Tibial nerve (tissue), 4 donors: ENCODE measurements around the gene PERCC1. TPM values are rescaled to one million over a fixed set of nuclear protein-coding genes. Genes with fewer than 3 reads are reported as not detected.
A peak's percentile ranks its signal among the peaks of the same experiment; 100 is the strongest.
"Not testable (repeated sequence)": the region's sequence is repeated elsewhere in the genome, so short reads cannot be mapped to it uniquely, and the experiment has no call there.

Experiments
- DNase-seq, 2 donors: peaks; one replicate each; pipeline ENCODE4 v3.0.0-alpha.2; 2019; ENCODE audit warnings: low spot score in 2 of 2
- H3K27ac ChIP-seq, 4 donors: fragments of 200-600 bp; sonication (generic) in 3 of 4; one replicate each; pipeline ENCODE4 v1.5.1; 2017 to 2019; ENCODE audit warnings: mild to moderate bottlenecking in 1 of 4
- H3K27me3 ChIP-seq, 2 donors: fragments of 200-600 bp; sonication (generic) in 1 of 2; one replicate each; pipeline versions ENCODE4 v1.5.1 to v1.6.0; 2017 to 2019
- H3K36me3 ChIP-seq, 3 donors: fragments of 200-600 bp; sonication (generic); one replicate each; pipeline ENCODE4 v1.5.1; 2018 to 2019
- H3K4me1 ChIP-seq, 4 donors: fragments of 200-600 bp; sonication (generic) in 3 of 4; one replicate each; pipeline ENCODE4 v1.5.1; 2017 to 2019
- H3K4me3 ChIP-seq, 4 donors: fragments of 200-600 bp; sonication (generic) in 3 of 4; one replicate each; pipeline ENCODE4 v1.5.1; 2017 to 2019; ENCODE audit warnings: mild to moderate bottlenecking in 1 of 4, moderate library complexity in 1 of 4
- H3K9me3 ChIP-seq, 4 donors: fragments of 200-600 bp; sonication (generic) in 3 of 4; one replicate each; pipeline ENCODE4 v1.5.1; 2017 to 2019
- EP300 ChIP-seq, 2 donors: sonication (generic); formaldehyde crosslinking; IDR thresholded peaks; one replicate each; pipeline ENCODE4 v1.6.1; 2017; ENCODE audit warnings: antibody characterized with exemption in 2 of 2, mild to moderate bottlenecking in 1 of 2
- POLR2A ChIP-seq, 2 donors: fragments of 450-650 bp; IDR thresholded peaks; one replicate each; pipeline ENCODE4 v1.6.1; 2017; ENCODE audit warnings: antibody characterized with exemption in 2 of 2, mild to moderate bottlenecking in 2 of 2, moderate library complexity in 2 of 2
- WGBS, 2 donors: methylation state at CpG; one replicate each; pipeline ENCODE4 v1.1.5; 2018; 5-methylcytosine and 5-hydroxymethylcytosine counted together
- total RNA-seq, 4 donors: library from RNA; depleted of rRNA; stranded (reverse); fragments of >200 nt; gene quantifications; one replicate each; pipeline ENCODE4 v1.1.0, GENCODE V29; 2016
- TF ChIP-seq, protein P1 (sequence below), 5 experiments: fragments of 200-600 bp in 3 of 5; fragments of 450-650 bp in 2 of 5; sonication (generic) in 3 of 5; IDR thresholded peaks; one replicate each; pipeline ENCODE4 v1.5.1; 2016 to 2019; ENCODE audit warnings: antibody characterized with exemption in 5 of 5, mild to moderate bottlenecking in 3 of 5, moderate library complexity in 2 of 5

Gene PERCC1
- total RNA-seq, 4 donors from 2014 or later = 1.1 TPM; not detected in 3

DNA sequence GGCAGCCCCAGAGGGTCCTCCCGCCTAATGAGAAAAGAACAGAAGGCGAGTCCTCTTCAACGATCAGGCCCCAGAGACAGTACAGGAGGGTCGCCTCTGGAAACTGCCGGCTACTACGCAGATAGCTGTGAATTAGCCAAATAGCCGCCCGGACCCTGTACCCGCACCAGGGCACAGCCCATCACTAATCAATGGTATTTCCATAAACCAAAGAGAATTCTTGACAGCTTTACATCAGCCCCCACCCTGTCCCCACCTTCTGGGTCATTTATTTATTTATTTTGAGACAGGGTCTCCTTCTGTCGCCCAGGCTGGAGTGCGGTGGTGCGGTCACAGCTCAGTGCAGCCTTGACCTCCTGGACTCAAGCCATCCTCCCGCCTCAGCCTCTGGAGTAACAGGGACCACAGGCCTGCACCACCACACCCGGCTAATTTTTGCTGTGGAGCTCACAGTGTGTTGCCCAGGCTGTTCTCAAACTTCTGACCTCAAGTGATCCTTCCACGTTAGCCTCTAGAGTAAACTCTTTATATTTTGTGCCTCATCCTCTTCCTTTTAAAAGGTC is 44.8 kb downstream of the PERCC1 start:
- DNase-seq = no peak
- Histone ChIP-seq H3K36me3 (peaks cover 0 to 6% (median 0%) of the 10 kb centered on the region in 3 donors), H3K9me3 (no peaks in the 10 kb centered on the region), H3K27me3 (no peaks in the 10 kb centered on the region), H3K4me1 (peaks cover 0 to 44% (median 13%) of the 10 kb centered on the region in 4 donors), H3K4me3 (peak overlapping the region; percentile 60 to 100 (median 98)), H3K27ac (peak overlapping the region; percentile 80 to 97 (median 95))
- TF ChIP-seq, protein P1, sequence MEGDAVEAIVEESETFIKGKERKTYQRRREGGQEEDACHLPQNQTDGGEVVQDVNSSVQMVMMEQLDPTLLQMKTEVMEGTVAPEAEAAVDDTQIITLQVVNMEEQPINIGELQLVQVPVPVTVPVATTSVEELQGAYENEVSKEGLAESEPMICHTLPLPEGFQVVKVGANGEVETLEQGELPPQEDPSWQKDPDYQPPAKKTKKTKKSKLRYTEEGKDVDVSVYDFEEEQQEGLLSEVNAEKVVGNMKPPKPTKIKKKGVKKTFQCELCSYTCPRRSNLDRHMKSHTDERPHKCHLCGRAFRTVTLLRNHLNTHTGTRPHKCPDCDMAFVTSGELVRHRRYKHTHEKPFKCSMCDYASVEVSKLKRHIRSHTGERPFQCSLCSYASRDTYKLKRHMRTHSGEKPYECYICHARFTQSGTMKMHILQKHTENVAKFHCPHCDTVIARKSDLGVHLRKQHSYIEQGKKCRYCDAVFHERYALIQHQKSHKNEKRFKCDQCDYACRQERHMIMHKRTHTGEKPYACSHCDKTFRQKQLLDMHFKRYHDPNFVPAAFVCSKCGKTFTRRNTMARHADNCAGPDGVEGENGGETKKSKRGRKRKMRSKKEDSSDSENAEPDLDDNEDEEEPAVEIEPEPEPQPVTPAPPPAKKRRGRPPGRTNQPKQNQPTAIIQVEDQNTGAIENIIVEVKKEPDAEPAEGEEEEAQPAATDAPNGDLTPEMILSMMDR (IDR thresholded peaks at IDR 0.05) = no peak
- TF ChIP-seq POLR2A (IDR thresholded peaks at IDR 0.05) (no peak), EP300 (IDR thresholded peaks at IDR 0.05) (no peak)
- 62 to 68% methylated on average over 15 of the region's 15 CpGs for WGBS, 2 donors

DNA sequence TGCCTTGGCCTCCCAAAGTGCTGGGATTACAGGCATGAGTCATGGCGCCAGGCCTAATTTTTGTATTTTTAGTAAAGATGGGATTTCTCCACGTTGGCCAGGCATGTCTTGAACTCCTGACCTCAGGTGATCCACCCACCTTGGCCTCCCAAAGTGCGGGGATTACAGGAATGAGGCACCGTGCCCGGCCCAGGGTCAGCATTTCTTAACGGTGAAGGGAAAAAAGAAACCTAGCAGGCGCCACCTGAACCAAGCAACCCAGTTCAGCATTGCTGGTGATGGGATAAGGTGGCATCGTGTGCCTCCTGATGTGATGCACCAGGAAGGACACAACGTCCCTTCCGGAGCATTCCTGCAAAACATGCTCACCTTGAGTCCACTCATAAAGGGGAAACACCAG is 46.2 kb downstream of the PERCC1 start:
- Histone ChIP-seq H3K27ac (no peak overlapping the region), H3K4me1 (peaks cover 0 to 30% (median 13%) of the 10 kb centered on the region in 4 donors), H3K9me3 (no peaks in the 10 kb centered on the region), H3K27me3 (no peaks in the 10 kb centered on the region), H3K36me3 (no peaks in the 10 kb centered on the region), H3K4me3 (no peak overlapping the region)
- no peak for DNase-seq
- TF ChIP-seq POLR2A (IDR thresholded peaks at IDR 0.05) = no peak
- TF ChIP-seq, protein P1 (IDR thresholded peaks at IDR 0.05) = no peak
- TF ChIP-seq EP300 (IDR thresholded peaks at IDR 0.05) = no peak
- 95 to 96% methylated on average over 10 of the region's 10 CpGs for WGBS, 2 donors

DNA sequence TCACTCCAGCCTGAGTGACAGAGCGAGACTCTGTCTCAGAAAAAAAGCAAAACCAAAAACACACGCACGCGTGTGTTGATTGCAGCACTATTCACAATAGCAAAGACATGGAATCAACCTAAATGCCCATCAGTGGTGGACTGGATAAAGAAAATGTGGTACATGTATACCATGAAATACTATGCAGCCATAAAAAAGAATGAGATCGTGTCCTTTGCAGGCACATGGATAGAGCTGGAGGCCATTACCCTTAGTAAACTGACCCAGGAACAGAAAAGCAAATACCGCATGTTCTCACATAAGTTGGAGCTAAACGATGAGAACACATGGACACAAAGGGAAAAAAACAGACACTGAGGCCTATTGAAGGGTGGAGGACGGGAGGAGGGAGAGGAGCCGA is 48.1 kb downstream of the PERCC1 start:
- WGBS, 2 donors = 93 to 94% methylated on average over 9 of the region's 9 CpGs
- DNase-seq, H3K27me3 ChIP-seq, H3K36me3 ChIP-seq, H3K9me3 ChIP-seq, H3K4me3 ChIP-seq, H3K27ac ChIP-seq: not testable (repeated sequence)
- peaks cover 0 to 14% (median 7%) of the 10 kb centered on the region in 4 donors for H3K4me1 ChIP-seq

DNA sequence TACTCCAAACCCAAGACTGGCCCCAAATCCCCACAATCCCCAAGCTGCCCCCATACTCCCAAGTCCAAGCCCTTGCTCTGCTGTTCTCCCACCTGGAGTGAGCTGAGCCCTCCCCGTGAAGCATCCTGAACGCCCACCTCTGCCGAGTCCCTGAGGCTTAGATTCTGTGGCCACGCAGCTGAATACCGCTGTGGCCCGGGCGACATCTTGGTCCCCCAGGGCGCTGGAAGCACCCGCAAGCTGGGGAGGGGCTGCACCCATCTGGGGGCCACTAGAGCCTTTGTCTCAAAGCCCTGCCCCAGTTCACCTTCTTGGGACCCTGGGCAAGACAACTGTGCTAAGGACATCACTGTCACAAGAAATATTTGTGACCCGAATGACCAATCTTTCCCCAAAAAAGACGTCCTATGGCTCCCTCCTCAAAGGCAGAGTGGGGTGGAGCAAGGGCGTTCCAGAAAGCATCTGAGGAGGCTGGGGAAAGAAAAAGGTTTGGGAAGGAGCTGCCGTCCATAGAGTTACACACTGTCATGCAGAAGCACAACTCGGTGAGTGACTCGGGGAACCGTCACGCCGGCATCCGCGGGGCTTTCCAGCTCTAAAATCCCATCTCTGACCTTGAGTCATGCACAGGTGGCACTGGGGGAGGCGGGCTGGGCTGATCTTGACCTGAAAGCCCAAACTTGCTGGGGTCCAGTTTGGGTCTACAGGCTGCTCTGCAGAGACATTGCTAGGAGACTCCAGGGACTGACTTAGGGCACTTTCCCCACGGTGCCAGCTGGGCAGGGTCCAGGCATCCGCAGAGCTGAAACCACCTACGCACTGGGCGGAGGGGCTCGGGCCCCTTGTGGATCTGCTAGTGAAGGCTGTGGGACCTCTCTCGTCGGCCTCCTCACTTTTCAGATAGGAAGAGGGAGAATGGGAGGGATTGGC is 51.3 kb downstream of the PERCC1 start:
- no peaks in the 10 kb centered on the region for H3K9me3 ChIP-seq
- no peak for DNase-seq
- no peaks in the 10 kb centered on the region for H3K36me3 ChIP-seq
- H3K4me1 ChIP-seq = no peaks in the 10 kb centered on the region
- H3K4me3 ChIP-seq = no peak overlapping the region
- no peak overlapping the region for H3K27ac ChIP-seq
- H3K27me3 ChIP-seq = no peaks in the 10 kb centered on the region
- TF ChIP-seq EP300 (IDR thresholded peaks at IDR 0.05) = no peak
- TF ChIP-seq POLR2A (IDR thresholded peaks at IDR 0.05) = no peak
- TF ChIP-seq, protein P1 (IDR thresholded peaks at IDR 0.05) = no peak
- WGBS, 2 donors = 80 to 86% methylated on average over 26 to 28 of the region's 28 CpGs

Other genes with a start within 250 kb of the PERCC1 start
- gene TPSG1, start 205.8 kb upstream of the PERCC1 start, total RNA-seq = 1 to 10 TPM in 1 of 4 donors, not detected in 3; 2.5 TPM
- 10 to 100 TPM; 14.7 to 59.0 (median 29.1) TPM for gene TPSB2, start 200.9 kb upstream of the PERCC1 start, total RNA-seq
- 10 to 100 TPM; 13.8 to 67.7 (median 28.5) TPM for gene TPSAB1, start 190.4 kb upstream of the PERCC1 start, total RNA-seq
- gene TPSD1, start 175.0 kb upstream of the PERCC1 start, total RNA-seq = 10 to 100 TPM in 1 of 4 donors, 1 to 10 TPM in 2, not detected in 1; 2.7 to 14.0 (median 6.3) TPM
- gene UBE2I, start 121.4 kb upstream of the PERCC1 start, total RNA-seq = 100 to 1,000 TPM in 3 of 4 donors, 10 to 100 TPM in 1; 87.3 to 161 (median 111) TPM
- 1 to 10 TPM in 3 of 4 donors, under 1 TPM in 1; 0.66 to 2.7 (median 2.3) TPM for gene BAIAP3, start 97.4 kb upstream of the PERCC1 start, total RNA-seq
- 100 to 1,000 TPM in 3 of 4 donors, 10 to 100 TPM in 1; 72.2 to 122 (median 108) TPM for gene TSR3, start 79.2 kb upstream of the PERCC1 start, total RNA-seq
- gene GNPTG, start 79.1 kb upstream of the PERCC1 start, total RNA-seq = 100 to 1,000 TPM in 1 of 4 donors, 10 to 100 TPM in 3; 51.1 to 117 (median 71.6) TPM
- gene UNKL, start 16.4 kb upstream of the PERCC1 start, total RNA-seq = 10 to 100 TPM; 34.3 to 70.5 (median 45.0) TPM
- gene UQCC4, start 10.3 kb upstream of the PERCC1 start, total RNA-seq = 10 to 100 TPM in 3 of 4 donors, 1 to 10 TPM in 1; 8.7 to 18.6 (median 13.5) TPM
- 1 to 10 TPM in 2 of 4 donors, under 1 TPM in 1, not detected in 1; 0.44 to 3.0 (median 2.7) TPM for gene CCDC154, start 13.5 kb downstream of the PERCC1 start, total RNA-seq
- gene CLCN7, start 44.0 kb downstream of the PERCC1 start, total RNA-seq = 100 to 1,000 TPM in 2 of 4 donors, 10 to 100 TPM in 2; 38.7 to 136 (median 73.1) TPM
- not detected for gene PTX4, start 57.9 kb downstream of the PERCC1 start, total RNA-seq
- gene TELO2, start 62.3 kb downstream of the PERCC1 start, total RNA-seq = 10 to 100 TPM; 37.1 to 84.6 (median 45.3) TPM
- 10 to 100 TPM; 46.3 to 53.7 (median 48.9) TPM for gene TMEM204, start 102.6 kb downstream of the PERCC1 start, total RNA-seq
- gene IFT140, start 181.0 kb downstream of the PERCC1 start, total RNA-seq = 10 to 100 TPM; 26.8 to 49.5 (median 41.6) TPM
- 10 to 100 TPM; 11.6 to 30.6 (median 17.8) TPM for gene CRAMP1, start 181.3 kb downstream of the PERCC1 start, total RNA-seq
- 10 to 100 TPM; 15.0 to 28.9 (median 16.1) TPM for gene JPT2, start 247.2 kb downstream of the PERCC1 start, total RNA-seq